HG03442 (cell line): Measurements from ENCODE around the gene SLC26A1.
A peak's percentile ranks its signal among the peaks of the same experiment; 100 is the strongest.

Experiments used
- ATAC-seq: cut with Tn5 transposase; IDR thresholded peaks from one replicate; pipeline ENCODE4 v1.9.1; 2021; ENCODE audit warnings: mild to moderate bottlenecking, moderate library complexity; ENCODE audit not compliant: unreplicated experiment

Gene SLC26A1

DNA sequence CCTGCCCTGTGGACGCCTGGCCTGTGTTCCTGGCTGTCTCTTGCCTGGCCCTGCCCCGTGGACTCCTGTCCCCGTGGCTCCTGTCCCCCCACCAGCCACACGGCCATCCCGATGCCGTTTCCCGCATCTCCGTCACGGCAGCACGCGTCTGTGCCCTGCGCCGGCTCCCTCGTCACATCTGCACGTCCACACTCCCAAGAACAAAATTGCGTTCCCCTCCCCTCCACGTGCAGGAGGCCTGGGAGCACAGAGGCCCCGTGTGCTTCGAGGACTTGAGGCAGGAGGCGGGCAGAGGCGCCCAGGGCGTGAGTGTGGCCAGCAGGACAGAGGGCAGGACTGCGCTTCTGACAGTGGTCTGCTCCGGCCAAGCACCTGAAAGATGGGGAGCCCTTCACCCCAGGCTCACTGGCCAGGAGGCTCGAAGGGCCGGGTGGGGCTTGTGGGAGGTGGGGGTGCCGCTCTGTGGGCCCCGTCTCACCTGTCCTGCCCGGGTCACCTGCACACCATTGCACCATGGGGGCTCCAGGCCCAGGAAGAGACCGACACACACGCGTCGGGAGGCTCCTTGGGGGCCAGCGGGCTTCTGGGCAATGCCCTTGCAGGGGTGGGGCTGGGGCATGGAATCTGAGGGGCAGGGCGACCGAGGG lies 35.5 kb upstream of the SLC26A1 start:
- no peak for ATAC-seq

GRCh38 chr4:1027915-1028238 lies 34.7 kb upstream of the SLC26A1 start:
- no peak for ATAC-seq

GRCh38 chr4:1027219-1027914 lies 34.2 kb upstream of the SLC26A1 start:
- no peak for ATAC-seq

DNA sequence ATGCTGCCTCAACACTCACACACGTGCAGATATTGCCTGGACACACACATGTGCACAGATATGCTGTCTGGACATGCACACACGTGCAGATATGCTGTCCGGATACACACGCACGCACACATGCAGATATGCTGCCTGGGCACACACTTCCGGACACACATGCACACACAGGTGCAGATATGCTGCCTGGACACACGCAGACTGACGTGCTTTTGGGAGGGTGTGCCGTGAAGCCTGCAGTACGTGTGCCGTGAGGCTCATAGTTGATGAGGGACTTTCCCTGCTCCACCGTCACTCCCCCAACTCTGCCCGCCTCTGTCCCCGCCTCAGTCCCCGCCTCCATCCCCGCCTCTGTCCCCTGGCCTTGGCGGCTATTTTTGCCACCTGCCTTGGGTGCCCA lies 32.9 kb upstream of the SLC26A1 start:
- peak; percentile 65 for ATAC-seq

- no peak for ATAC-seq
These were observed 31.8 kb upstream of the SLC26A1 start for GRCh38 chr4:1024882-1025545.

DNA sequence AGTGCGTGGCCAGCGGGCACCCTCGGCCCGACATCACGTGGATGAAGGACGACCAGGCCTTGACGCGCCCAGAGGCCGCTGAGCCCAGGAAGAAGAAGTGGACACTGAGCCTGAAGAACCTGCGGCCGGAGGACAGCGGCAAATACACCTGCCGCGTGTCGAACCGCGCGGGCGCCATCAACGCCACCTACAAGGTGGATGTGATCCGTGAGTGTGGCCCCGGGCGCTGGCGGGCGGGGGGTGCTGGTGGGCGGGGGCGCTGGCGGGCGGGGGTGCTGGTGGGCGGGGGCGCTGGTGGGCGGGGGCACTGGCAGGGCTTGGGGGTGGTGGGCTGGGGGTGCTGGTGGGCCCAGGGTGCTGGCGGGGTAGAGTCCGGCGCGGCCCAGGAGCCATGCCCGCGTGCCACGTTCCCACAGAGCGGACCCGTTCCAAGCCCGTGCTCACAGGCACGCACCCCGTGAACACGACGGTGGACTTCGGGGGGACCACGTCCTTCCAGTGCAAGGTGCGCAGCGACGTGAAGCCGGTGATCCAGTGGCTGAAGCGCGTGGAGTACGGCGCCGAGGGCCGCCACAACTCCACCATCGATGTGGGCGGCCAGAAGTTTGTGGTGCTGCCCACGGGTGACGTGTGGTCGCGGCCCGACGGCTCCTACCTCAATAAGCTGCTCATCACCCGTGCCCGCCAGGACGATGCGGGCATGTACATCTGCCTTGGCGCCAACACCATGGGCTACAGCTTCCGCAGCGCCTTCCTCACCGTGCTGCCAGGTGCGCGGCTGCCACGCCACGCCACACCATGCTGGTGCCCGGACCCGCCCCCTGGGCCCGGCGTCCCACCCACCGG lies 30.9 kb upstream of the SLC26A1 start:
- ATAC-seq = no peak

- ATAC-seq = no peak
These were observed 30.0 kb upstream of the SLC26A1 start for GRCh38 chr4:1023075-1023640.

DNA sequence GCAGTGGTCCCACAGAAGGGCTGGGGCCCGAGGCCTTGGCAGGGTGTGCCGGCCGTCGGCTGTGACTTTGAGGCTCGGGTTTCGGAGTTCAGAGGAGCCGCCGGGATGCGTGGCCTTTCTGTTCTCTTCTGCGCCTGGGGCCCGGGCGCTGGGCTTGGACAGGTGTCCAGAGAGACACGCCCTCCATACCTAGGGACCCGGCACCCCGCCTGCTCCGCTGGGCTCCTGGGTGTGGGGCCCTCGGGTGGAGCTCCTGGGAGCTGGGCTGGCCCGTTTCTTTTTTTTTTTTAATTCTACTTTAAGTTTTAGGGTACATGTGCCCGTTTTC lies 29.5 kb upstream of the SLC26A1 start:
- ATAC-seq = no peak

DNA sequence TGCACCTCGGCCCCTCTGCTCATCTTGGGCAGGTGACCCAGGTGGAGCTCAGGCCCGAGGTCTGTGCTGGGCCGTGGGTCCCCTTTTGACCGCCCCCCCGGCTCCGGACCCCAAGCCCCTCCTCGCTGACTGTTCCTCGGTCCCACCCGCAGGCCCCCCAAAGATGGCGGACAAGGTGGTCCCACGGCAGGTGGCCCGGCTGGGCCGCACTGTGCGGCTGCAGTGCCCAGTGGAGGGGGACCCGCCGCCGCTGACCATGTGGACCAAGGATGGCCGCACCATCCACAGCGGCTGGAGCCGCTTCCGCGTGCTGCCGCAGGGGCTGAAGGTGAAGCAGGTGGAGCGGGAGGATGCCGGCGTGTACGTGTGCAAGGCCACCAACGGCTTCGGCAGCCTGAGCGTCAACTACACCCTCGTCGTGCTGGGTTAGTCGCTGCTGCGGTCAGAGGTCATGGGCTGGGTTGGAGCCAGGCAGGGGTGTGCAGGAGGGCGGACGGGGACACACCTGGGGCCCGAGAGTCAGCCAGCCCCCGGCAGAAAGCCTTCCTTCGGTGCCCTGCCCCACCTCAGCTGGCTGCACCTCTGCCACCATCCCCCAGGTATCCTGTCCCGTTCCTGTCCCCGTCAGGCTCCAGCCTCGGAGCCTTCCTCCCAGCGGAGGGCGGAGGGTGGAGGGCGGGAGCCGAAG lies 29.0 kb upstream of the SLC26A1 start:
- no peak for ATAC-seq

DNA sequence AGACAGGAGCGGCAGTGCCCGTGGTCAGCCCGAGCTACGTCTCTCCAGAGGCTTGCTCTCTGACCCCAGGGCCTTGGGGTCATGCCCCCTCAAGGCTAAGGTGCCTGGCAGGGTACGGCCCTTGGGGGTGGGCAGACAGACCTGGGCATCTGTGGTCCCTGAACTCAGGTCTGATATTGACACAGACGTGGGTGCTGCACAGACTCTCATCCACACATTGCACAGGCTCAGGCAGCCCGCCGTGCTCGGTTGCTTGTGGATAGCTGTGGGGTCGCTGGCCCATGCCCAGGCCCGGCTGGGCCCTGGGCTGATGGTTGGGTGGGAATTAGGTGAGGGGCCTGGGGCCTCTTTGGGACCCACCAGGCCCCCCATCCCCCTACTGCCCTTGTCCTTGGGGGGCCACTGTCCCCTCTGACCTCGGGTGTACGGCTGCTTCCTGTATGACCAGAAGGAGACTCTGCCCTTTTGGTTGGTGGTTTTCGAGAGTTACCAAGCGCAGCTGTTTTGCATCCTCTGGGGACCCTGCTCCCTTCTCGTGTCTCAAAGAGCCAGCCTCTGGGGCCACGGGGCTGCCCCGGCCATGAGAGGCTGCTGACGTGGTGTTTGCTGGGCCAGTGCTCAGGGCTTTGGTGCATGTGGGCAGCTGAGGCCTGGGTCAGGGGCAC lies 28.3 kb upstream of the SLC26A1 start:
- ATAC-seq = peak; percentile 65

DNA sequence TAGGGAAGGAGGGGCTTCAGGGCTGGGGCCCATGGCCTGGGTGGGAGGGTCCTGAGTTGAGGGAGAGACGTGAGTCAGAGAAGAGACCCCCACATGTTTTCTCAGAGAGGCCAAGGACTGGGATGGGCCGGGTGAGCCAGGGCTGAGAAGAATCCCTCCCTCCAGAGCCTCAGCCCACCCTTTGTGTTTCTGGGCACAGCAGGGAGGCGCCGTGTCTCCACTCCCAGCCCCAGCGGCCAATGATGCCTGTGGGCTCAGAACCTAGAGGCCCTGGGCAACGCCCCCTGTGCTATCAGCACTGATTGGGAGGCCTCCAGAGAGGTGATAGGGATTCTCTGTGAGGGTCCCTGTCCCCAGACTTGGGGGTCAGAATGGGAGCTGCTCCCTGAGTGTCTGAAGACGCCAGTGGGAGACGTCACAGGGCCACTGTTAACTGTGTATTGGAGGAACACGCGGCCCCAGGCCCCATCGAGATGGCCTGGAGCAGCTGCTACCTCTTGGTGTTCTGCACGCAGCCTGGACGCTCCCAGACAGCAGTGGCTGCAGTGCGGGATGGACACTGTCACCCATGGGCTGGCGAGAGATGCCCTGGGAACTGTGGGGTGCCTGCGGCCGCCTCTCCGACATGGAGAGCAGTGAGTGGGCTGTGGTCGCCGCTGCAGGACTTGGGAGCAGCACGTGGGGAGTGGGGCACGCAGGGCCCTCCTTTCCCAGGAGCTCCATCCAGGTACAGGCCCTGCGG lies 26.7 kb upstream of the SLC26A1 start:
- ATAC-seq = no peak

GRCh38 chr4:1019320-1019719 lies 26.1 kb upstream of the SLC26A1 start:
- ATAC-seq = no peak

DNA sequence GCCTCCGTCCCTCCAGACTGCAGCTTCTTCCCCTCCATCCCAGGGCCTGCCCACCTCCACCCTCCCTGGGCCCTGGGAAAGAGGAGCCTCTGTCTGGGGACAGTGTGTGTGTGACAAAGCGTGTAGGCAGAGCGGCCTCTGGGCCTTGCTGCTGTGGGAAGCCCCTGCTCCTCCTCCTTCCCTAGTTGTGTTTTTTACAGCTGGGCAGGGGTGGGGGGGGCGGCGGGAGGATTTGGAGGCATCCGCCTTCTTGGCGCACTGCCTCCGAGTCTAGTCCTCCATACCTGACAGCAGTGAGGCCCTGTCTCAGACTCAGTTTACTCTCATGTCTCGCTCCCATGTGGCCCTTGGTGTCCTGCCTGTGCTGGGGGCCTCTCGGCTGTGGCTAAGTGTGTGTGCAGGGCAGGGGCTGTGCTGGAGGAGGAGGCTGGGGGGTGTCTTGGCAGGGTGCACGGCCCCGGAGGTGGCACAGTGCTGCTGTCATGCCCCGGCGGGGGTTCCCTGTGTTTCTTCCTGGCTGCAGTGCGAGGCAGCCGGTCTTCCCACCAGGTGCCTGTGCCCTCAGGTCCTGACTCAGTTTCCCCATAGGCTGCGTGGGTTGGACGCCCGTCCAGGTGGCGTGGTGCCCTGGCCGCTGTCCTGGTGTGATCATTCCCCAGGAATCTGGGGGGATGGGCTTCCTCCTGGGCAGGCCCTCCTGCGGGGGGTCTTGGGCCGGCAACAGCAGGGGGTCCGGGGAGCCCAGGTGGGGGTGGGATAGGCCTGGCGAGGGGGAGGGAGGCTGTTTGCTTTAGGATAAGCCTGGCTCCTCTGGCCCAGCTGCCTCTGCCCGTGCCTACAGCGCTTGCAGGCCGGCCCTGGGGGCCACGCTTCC lies 25.2 kb upstream of the SLC26A1 start:
- no peak for ATAC-seq

- ATAC-seq = no peak
These were observed 24.5 kb upstream of the SLC26A1 start for GRCh38 chr4:1017706-1018105.

DNA sequence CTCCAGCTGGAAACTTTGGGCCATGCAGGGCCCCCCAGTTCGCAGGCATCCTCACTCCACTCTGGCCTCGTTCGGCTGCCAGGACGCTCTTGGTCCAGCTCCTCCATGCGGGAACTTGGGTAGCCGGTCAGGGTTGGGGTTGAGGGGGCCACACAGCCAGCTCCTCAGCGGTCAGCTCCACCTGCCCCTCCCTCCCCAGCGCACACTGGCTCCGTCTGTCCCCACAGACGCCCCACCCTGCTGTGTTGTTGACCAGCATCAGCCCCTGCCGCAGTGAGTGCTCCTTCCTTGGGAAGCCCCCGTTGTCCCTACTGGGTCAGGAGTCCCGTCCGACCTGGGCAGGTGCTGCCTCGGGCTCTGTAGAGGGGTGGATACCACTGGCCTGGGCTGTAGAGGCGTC lies 24.0 kb upstream of the SLC26A1 start:
- ATAC-seq = no peak

DNA sequence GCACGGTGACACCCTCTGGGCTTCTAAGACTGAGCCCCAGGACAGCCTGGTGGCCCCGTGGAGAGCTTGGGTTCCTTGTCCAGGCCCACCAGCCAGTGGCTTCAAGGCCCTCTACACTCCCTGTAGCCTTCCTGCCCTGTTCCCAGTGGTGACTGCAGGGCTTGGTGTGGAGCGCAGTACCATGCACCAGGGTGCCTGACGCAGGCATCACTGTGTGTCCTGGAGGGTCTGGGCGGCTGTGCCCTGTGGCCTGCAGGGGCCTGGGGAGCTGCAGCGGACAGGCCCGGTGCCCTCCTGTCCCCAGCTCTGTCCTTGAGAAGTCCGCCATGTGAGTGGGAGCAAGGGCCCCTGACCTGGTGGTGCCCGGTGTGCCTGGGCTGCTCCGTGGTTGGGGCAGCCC lies 22.5 kb upstream of the SLC26A1 start:
- ATAC-seq = no peak

DNA sequence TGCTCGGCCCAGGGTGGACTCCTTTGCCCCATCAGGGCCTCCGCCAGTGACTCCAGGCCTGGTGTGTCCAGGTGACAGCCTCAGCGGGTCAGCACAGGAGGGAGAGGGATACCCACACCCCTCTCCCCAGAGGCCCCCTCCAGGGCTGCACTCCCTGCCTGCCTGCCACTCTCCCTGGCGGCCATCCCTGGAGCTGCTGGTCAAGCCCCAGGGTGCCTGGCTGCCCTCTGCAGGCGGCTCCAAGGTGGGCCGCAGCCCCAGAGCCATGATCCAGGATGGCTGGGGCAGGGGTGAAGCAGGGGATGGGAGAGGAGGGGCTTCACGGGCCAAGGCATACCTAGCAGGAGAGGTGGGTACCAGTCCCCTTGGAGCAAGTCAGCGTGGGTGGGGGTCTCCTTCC lies 22.0 kb upstream of the SLC26A1 start:
- ATAC-seq = no peak

GRCh38 chr4:1014291-1015167 lies 21.3 kb upstream of the SLC26A1 start:
- no peak for ATAC-seq
